NCI-H2029 treated with DMSO at 0.1 percent for 48 hours (cell line): ENCODE measurements around the gene PSTPIP1.

Source experiments
- DNase-seq: peaks from one replicate; lab custom pipeline; 2025; lab: John Stamatoyannopoulos, UW

Gene PSTPIP1

DNA sequence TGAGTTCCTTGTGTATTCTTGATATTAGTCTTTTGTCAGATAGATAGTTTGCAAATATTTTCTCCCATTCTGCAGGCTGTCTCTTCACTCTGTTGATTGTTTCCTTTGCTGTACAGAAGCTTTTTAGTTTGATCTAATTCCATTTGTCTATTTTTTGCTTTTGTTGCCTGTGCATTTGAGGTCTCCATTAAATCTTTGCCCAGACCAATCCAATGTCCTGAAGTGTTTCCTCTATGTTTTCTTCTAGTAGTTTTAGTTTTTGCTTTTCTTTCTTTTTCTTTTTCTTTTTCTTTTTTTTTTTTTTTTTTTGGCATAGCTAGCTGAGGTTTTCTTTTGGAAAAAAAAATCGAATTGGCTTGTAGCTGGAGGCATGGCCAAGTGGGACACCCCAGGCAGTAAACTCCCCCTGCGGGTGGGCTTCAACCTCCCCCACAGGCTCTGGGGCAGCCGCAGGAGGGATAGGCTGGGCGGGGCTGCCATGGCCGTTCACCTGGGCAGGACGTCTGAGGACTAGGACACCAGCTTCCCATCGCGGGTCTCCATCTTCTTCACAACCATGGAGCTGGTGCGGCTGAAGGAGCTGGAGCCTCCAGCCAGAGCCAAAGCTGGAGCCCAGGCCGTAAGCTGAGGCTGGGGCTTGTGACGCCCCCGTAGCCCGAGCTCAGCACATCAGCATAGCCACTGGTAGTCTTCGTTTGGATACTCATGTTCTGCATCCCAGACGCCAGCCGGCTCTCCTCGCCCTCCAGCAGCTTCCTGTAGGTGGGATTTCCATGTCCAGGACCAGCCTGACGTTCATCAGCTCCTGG, 16.2 kb upstream of the PSTPIP1 start:
- DNase-seq = no peak

DNA sequence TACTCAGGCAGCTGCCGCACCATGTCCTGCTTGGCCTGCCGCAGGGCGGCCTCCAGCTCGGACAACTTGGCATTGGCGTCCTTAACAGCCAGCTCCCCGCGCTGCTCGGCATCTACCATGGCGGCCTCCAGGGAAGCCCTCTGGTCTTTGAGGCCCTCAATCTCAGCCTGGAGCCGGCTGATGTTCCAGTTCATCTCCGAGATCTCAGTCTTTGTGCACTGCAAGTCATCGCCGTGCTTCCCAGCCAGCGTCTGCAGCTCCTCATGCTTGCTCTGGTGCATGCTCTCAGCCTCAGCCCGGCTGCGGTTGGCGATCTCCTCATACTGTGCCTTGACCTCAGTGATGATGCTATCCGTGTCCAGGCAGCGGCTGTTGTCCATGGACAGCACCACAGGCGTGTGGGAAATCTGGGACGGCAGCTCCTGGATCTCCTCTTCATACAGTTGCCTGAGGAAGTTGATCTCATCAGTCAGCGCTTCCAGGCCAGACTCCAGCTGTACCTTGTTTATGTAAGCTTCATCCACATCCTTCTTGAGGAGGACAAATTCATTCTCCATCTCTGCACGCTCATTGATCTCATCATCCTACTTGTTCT, 15.5 kb upstream of the PSTPIP1 start:
- DNase-seq = no peak

DNA sequence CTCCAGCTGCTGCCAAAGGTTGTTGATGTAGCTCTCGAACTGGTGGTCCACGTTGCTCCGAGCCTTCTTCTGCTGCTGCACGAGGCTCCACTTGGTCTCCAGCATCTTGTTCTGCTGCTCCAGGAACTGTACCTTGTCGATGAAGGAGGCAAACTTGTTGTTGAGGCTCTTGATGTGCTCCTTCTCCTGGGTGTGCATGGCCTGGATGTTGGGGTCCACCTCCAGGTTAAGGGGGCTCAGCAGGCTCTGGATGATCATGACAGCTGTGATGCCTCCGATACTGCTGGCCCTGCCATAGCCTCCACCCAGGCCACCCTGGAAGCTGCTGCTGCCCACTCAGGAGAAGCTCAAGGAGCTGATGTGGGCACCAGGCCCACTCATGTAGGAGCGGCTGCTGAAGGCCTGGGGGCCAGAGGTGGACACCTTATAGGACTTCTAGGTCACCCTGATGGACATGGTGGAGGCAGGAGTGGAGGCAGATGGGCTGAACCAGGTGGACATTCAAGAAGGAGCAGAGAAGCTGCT, 14.9 kb upstream of the PSTPIP1 start:
- DNase-seq = no peak

DNA sequence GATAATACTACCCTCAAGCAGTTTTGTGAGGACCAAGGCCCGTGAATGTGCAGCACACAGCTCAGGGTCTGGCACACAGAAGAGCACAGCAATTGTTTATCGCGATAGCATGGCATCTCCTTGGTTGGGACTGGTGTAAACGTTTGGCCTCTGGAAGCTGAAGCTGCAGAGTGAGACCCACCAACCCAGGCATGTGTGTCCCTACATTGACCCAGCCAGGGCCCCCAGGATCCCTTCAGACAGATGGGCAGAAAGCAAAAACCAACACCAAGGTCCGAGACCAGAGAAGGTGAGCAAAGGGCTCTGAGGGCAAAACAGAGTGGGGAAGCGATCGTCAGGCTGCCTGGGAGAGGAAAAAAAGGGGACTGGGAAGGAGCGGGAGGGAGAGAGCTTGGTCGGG, 12.6 kb upstream of the PSTPIP1 start:
- no peak for DNase-seq

DNA sequence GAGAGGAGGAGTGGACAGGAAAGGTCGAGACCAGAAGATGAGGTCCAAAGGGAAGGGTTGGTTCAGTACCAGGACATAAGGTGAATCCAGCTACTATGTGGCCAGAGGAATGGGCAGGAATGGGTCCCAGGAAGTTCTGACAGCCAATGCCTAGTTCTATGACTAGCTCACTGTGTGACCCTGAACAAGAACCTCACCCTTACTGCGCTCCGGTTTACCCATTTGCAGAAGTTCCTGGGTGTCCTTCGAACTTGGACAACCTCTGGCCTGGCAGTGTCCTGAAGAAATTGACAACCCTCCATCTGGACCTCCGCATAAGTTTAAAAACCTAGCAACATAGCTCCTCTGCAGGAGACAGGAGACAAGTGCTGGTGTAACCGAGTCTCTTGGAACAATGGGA, 12.2 kb upstream of the PSTPIP1 start:
- no peak for DNase-seq

DNA sequence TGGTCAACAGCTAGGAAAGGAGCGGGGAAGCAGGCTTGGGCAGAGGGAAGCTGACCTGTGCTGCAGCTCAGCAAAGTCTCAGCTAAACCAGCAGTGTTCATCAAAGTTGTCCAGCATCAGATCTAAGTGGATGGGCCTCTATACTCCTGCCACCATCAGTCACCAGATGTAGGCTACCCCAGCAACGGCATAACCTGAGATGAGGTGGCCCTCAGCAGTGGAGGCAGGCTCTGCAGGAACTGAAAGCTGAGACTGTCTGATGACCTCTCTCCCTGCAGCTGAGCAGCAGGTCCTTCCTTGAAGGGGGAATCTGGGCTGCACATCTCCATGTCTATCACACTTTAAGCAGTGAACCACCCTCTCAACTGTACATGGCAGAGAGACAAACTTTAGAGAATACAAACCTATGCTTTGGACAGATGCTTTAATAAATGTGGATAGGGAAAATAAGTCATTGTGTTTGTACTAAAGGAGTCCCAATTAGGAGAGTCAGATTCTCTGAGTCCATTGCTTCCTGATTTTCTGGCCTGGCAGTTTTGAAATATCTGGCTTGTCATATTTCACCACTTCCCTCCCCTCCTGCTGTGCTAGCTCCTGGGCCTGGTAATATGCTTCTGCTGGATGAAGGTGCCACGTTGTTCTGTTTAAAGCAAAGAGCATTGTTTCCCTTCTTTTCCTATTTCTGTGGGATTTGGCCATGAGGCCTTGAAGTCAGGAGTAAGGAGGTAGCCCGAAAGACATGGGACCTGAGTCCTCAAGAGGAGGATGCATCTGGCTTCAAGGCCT, 11.1 kb upstream of the PSTPIP1 start:
- no peak for DNase-seq

DNA sequence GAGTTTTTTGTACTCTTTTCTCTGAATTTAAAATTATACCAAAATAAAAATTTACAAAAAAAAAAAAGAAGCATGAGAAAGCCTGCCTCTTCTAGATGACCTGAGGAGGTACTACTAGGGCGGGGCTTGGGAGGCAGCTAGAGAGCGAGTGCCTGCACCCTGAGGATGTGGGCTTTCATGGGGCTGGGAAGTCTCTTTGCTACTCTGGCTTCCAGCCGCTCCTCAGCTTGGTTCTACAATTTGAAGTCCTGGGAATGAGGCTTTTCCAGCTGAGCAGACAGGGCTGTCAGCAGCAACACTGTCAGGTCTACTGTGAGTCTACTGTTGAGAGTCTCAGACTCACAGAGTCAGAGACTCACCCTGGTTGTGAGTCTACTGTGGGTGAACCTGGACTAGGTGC, 8.2 kb upstream of the PSTPIP1 start:
- DNase-seq = no peak

DNA sequence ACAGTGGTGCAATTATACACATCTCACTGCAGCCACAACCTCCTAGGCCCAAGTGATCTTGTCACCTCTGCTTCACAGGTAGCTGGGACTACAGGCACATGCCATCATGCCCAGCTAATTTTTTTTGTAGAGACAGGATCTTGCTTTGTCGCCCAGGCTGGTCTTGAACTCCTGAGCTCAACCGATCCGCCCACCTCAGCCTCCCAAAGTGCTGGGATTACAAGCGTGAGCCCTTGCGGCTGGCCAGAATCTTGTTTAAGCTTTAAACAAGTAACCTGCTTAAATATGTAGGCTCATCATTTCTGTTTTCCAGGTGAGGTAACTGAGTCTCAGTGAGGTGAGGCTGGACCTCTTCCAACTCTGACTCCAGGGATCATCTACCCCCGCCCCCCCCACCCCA, 7.7 kb upstream of the PSTPIP1 start:
- DNase-seq = no peak

DNA sequence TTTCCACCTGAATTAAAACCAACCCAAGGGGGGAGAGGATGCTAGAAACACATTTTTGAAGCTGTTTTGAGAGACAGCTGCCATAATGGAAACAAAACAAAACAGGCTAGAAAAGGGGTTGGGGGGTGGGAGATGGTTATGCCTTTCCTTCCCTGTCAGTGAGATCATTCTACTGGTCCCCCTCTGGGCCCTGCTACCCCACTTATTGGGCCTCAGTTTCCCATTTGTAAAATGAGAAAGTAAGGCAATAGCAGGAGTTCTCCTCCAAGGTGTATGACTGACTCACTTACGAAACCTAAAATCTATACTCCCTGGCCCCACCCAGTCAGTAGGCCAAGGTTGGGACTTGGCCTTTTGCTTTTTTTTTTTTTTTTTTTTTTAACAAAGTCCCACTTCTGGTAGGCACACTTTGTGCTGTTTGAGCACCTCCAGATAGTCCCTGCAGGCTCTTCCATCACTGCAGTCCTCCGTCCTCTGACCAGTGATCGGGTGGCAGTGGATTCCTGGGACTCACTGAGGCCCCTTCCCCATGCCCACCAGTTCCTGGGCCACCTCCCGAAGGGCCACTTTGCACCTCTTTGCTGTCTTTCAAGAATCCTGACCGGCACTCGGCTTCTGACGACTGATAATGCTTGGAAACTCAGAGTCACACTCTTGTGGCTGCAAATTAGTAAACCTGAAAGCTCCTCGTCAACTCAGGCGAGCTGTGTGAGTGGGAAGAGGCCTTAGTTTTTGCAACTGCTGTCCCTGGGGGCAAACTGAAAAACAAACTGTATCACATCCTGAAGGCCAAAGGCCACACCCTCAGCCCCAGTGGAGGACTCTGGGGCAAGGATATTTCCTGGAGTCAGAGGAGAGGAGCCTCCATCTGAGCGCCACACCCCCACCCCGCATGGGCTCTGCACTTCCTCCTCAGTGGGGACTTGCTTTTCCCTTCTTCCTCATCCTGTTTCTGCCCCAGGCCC, 6.7 kb upstream of the PSTPIP1 start:
- no peak for DNase-seq

DNA sequence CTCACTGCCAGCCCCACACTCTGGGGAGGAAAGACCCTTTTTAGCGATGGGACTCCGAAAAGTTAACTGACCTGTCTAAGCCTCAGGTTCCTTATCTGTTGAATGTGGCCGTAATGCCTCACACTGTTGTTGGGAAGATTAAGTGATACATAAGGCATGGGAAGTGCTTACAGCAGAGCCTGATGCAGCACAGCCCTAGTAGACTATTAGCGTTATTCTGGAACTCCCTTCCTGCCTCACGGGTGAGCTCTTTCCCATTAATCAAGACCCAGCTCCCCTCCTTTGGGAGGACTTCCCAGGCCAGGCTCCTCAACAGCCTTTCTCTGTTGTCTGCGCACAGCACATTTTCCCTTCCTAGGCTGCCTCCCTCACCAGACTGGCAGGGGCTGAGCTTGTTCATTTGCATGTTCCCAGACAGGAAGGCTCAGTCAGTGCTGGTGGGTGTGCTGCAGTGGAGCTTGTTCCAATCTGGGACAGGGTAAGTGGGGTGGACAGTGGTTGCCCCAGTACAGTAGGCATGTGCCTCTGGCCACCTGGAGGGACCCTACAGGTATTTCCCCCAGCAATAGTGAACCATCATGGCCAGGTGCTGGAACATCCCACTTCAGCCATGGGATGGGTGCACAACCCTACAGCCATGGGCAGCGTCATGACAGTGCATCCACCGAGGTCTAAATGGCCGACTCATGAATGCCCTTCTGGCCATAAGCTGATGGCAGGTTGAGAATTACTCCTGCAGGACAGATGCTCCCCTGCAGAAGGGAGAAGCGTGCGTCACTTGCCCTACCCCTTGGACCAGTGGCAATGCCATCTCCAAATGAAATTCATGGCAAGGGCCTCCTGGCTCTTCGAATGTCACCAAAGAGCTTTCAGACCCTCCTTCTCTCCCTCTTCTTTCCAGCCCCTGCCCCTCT, 5.8 kb upstream of the PSTPIP1 start:
- no peak for DNase-seq

DNA sequence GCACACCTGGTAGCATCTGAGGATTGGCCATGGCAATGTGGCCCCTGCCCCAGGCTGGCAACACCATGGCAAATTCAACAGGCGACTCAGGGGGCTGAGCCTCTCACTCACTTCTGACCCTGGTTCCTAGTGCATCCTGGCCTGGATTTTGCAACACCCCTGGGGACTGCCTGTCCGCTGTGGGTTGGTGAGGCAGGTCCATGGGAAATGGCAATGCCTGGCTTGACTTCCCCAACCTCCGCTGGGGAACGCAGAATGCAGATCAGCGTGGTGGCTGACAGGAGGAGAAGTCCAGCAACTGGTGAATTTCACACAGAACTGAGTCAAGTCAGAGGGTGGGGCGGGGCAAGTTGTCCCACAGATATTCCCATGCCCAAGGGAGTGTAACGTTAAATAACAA, 3.9 kb upstream of the PSTPIP1 start:
- no peak for DNase-seq

DNA sequence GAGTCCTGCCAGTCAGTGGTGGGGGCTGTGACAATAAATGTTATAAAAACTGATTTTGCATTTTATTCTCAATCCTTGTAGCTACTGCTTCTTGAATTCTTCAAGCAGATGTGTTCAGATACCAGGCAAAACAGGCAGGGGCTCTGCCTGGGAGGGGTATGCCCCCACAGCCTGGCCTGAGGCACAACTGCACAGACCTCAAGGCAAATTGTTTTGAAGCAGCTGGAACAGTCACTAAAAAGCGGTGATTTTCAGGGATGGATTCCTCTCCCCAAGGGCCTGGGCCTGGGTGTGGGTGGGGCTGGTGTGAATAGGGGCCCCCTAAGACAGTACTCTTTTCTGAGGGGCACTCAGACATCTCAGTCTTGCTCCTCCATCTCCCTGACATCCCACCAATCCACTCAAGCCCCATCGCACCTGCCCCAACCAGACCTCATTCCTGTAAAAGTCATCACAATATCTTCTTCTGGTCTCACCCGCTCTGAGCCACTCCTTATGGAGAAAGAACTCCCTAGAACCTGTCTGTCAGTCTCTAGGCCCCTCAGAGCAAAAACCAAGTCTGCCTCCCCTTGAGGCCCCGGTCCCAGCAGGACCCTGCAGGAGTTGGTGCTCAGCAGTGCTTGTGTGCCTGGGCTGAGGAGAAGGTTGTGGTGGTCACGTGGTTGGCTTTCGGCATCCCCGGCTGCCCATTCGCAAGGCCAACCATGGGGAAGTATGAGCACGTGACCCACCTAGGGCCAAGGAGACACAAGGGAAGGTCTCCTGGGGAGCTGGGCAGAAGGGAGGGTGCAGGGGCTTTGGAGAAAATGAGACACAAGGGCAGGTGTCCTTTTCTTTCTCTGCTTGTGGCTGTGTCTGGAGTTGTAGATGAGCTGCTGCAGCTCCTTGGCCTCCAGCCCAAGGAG, 2.9 kb upstream of the PSTPIP1 start:
- DNase-seq = no peak

DNA sequence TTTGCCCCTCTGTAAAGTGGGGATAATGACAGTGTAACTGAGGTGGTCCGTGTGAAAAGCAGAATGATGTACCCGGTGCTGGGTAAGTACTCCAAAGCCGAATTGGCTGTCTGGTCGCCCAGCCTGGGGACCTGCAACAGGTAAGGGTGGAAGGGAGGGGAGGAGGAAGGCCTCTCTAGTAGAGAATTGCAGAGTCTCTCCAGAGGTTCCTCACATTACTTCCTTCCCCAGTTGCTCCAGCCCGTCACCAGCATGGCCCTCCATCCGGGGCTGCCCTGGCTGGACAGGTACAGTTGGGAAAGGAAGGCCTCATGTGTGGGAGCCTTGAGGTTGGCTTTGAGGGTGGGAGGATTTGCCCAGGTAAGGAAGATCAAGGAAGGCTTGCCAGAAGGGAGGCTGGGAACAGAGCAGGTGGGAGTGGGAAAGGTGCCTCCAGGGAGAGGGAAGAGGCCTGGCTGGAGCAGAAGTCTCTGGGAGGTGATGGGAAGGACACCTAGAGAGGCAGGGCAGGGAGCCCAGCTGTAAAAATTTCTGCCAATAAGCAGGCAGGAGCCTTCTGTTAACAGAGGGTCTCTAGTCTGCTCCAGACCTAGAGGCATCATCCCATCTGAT, 1.7 kb upstream of the PSTPIP1 start:
- no peak for DNase-seq

DNA sequence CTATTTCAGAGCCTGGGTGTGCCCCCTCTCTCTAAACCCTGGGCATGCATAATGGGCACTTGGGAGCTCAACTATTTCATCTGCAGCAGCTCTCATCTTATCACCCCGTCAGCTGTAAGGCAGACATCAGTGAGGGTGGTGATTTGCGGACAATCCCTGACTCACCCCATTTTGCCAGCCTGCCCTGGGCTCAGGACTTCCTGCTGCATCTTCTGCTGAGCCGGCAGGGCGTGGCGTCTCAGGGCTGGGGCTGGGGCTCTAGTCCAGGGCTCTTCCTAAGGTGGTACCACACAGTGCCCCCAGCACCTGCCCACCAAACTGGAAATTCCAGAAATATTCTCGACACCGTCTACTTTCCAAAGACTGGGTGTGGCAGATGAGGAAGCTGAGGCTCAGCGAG, 925 bp upstream of the PSTPIP1 start:
- DNase-seq = no peak

DNA sequence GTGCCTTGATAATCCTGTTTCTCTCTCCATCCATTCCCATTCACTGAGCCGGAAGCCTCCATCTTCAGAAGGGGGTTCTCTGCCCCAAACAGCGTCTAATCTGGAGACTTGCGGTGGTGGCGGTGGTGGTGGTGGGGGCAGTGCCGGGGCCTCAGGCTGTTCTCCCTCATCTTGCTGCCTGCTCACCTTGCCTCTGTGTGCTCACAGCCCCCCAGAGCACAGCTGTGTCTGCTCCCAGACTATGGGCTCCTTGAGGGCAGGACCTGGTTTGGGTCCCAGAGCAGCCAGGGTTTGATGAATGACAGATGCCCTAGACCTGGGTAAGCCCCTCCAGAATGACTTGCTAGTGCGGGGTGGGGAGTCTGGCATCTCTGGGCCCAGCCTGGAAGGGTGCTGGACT, 430 bp upstream of the PSTPIP1 start:
- no peak for DNase-seq

DNA sequence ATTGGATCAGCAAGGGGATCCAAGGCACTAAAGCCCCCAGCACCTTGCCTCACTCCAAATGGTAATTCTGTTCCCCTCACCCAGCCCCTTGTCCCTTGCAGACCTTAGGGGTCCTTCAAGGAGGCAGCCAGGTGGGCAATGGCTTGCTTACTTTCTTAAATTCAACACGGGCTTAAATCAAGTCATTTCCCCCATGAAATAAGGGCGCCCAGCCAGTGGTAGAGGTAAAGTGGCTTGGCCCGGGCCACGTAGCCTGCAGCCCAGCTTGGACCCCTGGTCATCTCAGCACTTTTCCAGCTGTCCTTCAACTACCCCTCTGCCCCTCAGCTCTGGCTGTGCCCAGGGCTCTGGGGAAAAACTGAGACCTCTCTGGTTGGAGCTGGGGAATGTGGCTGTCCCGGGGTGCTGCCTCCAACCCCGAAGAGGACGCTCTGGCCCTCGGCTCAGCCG, 1.2 kb downstream of the PSTPIP1 start:
- no peak for DNase-seq

DNA sequence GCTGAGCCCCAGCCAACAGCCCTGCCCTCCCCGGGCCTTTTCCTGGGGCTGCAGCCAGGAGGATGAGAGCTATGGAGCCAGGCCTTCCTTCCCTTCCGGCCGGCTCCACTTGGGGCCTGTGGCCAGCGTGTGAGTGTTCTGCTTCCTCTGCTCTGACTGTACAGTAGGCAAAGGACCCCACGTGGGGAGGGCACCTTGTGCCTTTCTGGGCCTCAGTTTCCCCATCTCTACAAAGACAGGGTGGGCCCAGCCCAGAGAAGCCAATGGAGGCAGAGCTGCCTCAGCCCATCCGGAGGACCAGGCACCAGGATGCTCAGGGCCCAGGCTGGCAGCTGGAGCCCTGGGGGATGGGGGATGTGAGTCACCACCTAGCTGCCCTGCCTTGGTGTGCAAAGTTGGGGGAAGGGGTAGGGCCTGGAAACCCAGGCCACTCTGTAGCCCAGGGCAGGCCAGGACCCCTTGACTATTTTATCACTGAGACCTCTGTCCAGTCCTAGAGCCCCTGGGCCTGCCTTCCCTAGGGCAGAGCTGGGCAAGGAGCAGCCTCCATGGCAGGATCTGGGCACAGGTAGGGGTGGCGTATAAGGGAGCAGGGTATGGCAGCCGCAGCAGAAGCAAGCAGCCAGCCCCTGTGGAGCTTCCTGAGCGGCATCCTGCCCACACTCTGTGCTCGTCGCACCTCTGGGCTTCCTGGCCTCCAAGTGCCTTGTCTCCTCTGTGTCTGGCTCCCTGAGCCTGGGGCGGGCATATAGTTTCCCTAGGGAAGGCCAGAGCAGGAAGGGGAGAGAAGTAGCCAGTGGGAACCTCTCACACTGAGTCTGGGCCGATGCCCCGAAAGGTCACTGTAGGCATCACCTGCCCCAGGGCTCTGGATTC, 1.8 kb downstream of the PSTPIP1 start:
- no peak for DNase-seq

DNA sequence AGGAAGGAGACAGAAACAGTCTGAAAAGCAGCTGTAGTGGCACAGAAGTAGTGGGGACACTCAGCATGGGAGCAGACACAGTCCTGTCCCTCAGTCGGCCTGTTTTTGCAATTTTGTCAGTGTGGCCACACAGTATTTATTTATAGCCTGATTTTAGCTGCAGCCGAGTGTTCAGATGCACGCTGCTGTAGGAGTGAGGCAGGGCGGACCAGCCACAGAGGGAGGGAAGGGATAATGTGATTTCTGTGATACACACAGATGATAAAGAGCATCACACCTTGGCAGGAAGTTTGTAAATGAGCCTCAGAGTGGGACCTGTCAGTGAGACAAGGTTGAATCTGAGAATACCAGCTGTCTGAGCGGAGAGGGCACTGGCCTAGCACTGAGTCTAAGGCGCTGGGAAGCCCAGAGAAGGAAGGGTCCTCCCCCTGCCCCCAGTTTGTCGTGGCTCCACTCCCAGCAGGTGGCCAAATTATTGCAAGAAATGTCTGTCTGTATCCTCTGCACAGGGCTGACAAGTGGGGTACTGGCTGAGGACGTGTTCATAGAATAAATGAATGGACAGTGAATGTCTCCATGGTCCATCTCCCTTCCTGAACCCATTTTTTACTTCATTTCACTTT, 3.8 kb downstream of the PSTPIP1 start:
- no peak for DNase-seq
